Measurements from ENCODE around the gene PIR. TPM values are rescaled to one million over a fixed set of nuclear protein-coding genes. Genes with fewer than 3 reads are reported as not detected.

Gene PIR
- total RNA-seq, 1 experiment from 2014 or later = 29.7 TPM

DNA sequence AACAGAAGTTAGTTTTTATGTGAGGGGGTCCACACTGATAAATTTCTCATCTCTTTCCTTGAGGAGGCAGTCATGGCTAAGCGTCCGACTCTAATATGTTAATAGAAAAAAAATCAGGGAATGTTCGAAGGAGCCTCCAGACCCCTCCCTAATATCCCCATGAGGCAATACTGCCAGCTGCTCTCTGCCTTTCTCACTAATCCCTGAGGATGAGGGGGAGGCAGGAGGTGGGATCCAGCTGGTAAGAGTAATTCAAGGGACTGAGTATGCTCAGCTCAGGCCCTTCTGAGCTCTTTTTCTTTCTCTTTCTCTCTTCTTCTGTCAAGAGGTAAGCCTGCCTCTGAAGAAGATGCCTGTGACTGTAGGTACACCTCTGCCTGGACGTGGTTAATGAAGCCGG is 51.7 kb downstream of the PIR start:
- DNase-seq = no peak
- no peak overlapping the region for H3K27ac ChIP-seq (ENCODE audit: insufficient read length, low read depth, low read length)
- peaks cover 0 to 3% of the 10 kb centered on the region in 2 experiments; a peak in 2 of 5 replicates for H3K9me3 Mint-ChIP-seq
- no peak for TF ChIP-seq CTCF (conservative IDR thresholded peaks at IDR 0.05)
- H3K56ac ChIP-seq (ENCODE audit: insufficient read length, low read depth, low read length) = no peak overlapping the region
- no peak overlapping the region for H3K4me2 ChIP-seq (ENCODE audit: insufficient read depth, insufficient read length, low read length)
- no peaks in the 10 kb centered on the region for H3K79me2 ChIP-seq (ENCODE audit: insufficient read depth, low read length)
- H2BK15ac ChIP-seq (ENCODE audit: low read depth, low read length) = no peak overlapping the region
- H3K14ac ChIP-seq (ENCODE audit: insufficient read depth, low read length) = no peak overlapping the region
- no peak overlapping the region for H2BK5ac ChIP-seq (ENCODE audit: insufficient read length, low read length)
- H2AK5ac ChIP-seq (ENCODE audit: insufficient read length, low read length) = no peak overlapping the region
- peak overlapping the region in 1 of 3 experiments; percentile 26; a peak in 2 of 7 replicates for H3K27ac Mint-ChIP-seq
- no peak overlapping the region for H3K4ac ChIP-seq (ENCODE audit: low read depth, low read length)
- no peak overlapping the region for H2BK120ac ChIP-seq (ENCODE audit: low read depth, low read length, poor library complexity, severe bottlenecking)
- H4K91ac ChIP-seq (ENCODE audit: insufficient read length, low read depth, low read length) = no peak overlapping the region
- no peaks in the 10 kb centered on the region for H3K23me2 ChIP-seq (ENCODE audit: insufficient read length, low read depth, low read length, poor library complexity, severe bottlenecking)
- H3K36me3 Mint-ChIP-seq (ENCODE audit: insufficient read depth in 1 of 3, low read depth in 3 of 3) = peaks cover 4 to 10% (median 7%) of the 10 kb centered on the region in 3 experiments; a peak in 6 of 7 replicates
- H3K27me3 ChIP-seq (ENCODE audit: insufficient read depth, low read length) = no peaks in the 10 kb centered on the region
- no peak overlapping the region for H3K18ac ChIP-seq (ENCODE audit: insufficient read length, low read depth, low read length)
- no peak overlapping the region for H2BK12ac ChIP-seq (ENCODE audit: insufficient read length, low read depth, low read length)
- H3K27me3 Mint-ChIP-seq (ENCODE audit: low read depth) = no peaks in the 10 kb centered on the region
- H3K9ac ChIP-seq (ENCODE audit: extremely low read depth, insufficient read length, low read length) = no peak overlapping the region
- no peaks in the 10 kb centered on the region for H3K9me3 ChIP-seq (ENCODE audit: control insufficient read depth, low read depth, low read length)
- WGBS (ENCODE audit: extremely low coverage, insufficient read length, low lambda C conversion rate) = no CpG with 5 or more reads among the region's 5 CpGs
- no peak overlapping the region for H4K8ac ChIP-seq (replicated peaks; ENCODE audit: insufficient read length, low read depth, low read length)
- no peaks in the 10 kb centered on the region for H4K20me1 ChIP-seq (ENCODE audit: control insufficient read depth, insufficient read depth, insufficient read length)
- H3K4me1 ChIP-seq (ENCODE audit: insufficient read depth, low read length) = no peaks in the 10 kb centered on the region
- H2AFZ ChIP-seq (ENCODE audit: low read length) = no peak overlapping the region
- H3K79me1 ChIP-seq (ENCODE audit: insufficient read depth, low read depth, low read length, poor library complexity, severe bottlenecking) = no peaks in the 10 kb centered on the region
- H3K23ac ChIP-seq (ENCODE audit: insufficient read length, low read depth, low read length) = no peak overlapping the region
- H4K5ac ChIP-seq (ENCODE audit: insufficient read length, low read depth, low read length) = no peak overlapping the region
- H2BK20ac ChIP-seq (ENCODE audit: low read depth, low read length, poor library complexity, severe bottlenecking) = no peak overlapping the region
- no peak overlapping the region for H3T11ph ChIP-seq (ENCODE audit: low read length)
- H3K4me3 Mint-ChIP-seq = no peak overlapping the region
- peaks cover 2 to 9% of the 10 kb centered on the region in 2 experiments; a peak in 3 of 4 replicates for H3K4me1 Mint-ChIP-seq

All from H9 (cell line).